ENCODE results near the gene SUGP2. TPM values are rescaled to one million over a fixed set of nuclear protein-coding genes. Genes with fewer than 3 reads are reported as not detected.

SUGP2 gene
- total and polyA plus RNA-seq, 9 of the 15 experiments (the other 6 are each of a cell fraction or from before 2014, with no cell fraction given): 13.1 to 101 (median 63.1) TPM

GRCh38 chr19:19033426-19034203, at the start of gene SUGP2, which contains the start of gene ARMC6 (continued):
- TF ChIP-seq CEBPZ (IDR thresholded peaks at IDR 0.05; ENCODE audit: borderline replicate concordance, low read depth, low read length) (no peak), NONO (IDR thresholded peaks at IDR 0.05; ENCODE audit: low read depth in 2 of 2, low read length in 1 of 2) (peak in 1 of 2 experiments; percentile 6; a peak in 3 of 4 replicates), ZNF589 (CRISPR knock-in tag; IDR thresholded peaks at IDR 0.05; ENCODE audit: low read depth) (no peak), ARID2 (IDR thresholded peaks at IDR 0.05) (no peak), CEBPB (tag; IDR thresholded peaks at IDR 0.05) (peak; percentile 97), ZNF444 (CRISPR knock-in tag; IDR thresholded peaks at IDR 0.05) (no peak), GATAD2A (IDR thresholded peaks at IDR 0.05) (no peak), TEAD2 (tag; IDR thresholded peaks at IDR 0.05) (no peak), SAP30 (IDR thresholded peaks at IDR 0.05; ENCODE audit: borderline replicate concordance, insufficient read depth, low read depth, low read length, poor library complexity, severe bottlenecking) (peak; percentile 97), BACH1 (tag; IDR thresholded peaks at IDR 0.05) (no peak), RBM14 (IDR thresholded peaks at IDR 0.05; ENCODE audit: borderline replicate concordance, insufficient read depth, low read depth, low read length) (0 out of 2 replicates have a peak, but pooled peaks have one; percentile 69), CBFA2T2 (conservative IDR thresholded peaks at IDR 0.05) (0 out of 2 replicates have a peak, but pooled peaks have one; percentile 2), ZSCAN29 (IDR thresholded peaks at IDR 0.05) (no peak), E2F6 (IDR thresholded peaks at IDR 0.05; ENCODE audit: borderline replicate concordance in 1 of 2, extremely low read depth in 1 of 2, insufficient read depth in 1 of 2, insufficient read length in 1 of 2, low read depth in 1 of 2, low read length in 1 of 2, poor library complexity in 1 of 2, severe bottlenecking in 1 of 2) (peak; percentile 99), CTCFL (IDR thresholded peaks at IDR 0.05; ENCODE audit: borderline replicate concordance, insufficient read depth, low read depth, low read length, poor library complexity, severe bottlenecking) (peak; percentile 26), ZFP36 (IDR thresholded peaks at IDR 0.05; ENCODE audit: low read depth, low read length, partially characterized antibody) (no peak), NR2F6 (CRISPR knock-in tag; IDR thresholded peaks at IDR 0.05) (no peak), NR2C1 (IDR thresholded peaks at IDR 0.05) (no peak), NR2C1 (tag; IDR thresholded peaks at IDR 0.05) (no peak), ZBTB7A (IDR thresholded peaks at IDR 0.05; ENCODE audit: borderline replicate concordance, control insufficient read depth, low read depth, low read length) (peak; percentile 99), L3MBTL2 (IDR thresholded peaks at IDR 0.05) (peak; percentile 99)

Data from K562 (cell line).